HepG2 (cell line): ENCODE measurements around the gene DPH1. TPM values are rescaled to one million over a fixed set of nuclear protein-coding genes. Genes with fewer than 3 reads are reported as not detected.

ENCODE experiments used
- ATAC-seq: fragments of 200-7000 bp; cut with Tn5 transposase; 3 replicates; pipeline ENCODE4 v1.9.1; 2020; ENCODE audit warnings: mild to moderate bottlenecking, moderate library complexity
- BruUV-seq: library from RNA; stranded (reverse); fragments of 400-500 nt; replicated peaks from 2 replicates; lab custom pipeline; 2021; lab: Mats Ljungman, UMichigan
- CTCF ChIA-PET: fragments of 300-600 bp; formaldehyde crosslinking; extraction: SDS; loops from one replicate; lab custom pipeline; 2021; ENCODE audit warnings: low total read pairs, inconsistent platforms, low intra/inter-chr PET ratio; lab: Yijun Ruan, JAX
- POLR2A ChIA-PET: fragments of 350-600 bp; sonication (Branson Sonifier 250); formaldehyde crosslinking; loops from one replicate; lab custom pipeline; 2020; ENCODE audit warnings: antibody characterized with exemption, inconsistent platforms; lab: Yijun Ruan, JAX
- DNase-seq: peaks from one replicate; pipeline ENCODE4 v3.0.0-alpha.2; 2015; ENCODE audit warnings: low spot score
- FAIRE-seq: peaks from 3 replicates; lab custom pipeline; 2011; peaks lifted over from hg19 to GRCh38; lab: Jason Lieb, UNC
- H2AFZ ChIP-seq: one replicate; pipeline ENCODE4 v1.6.1; 2011; ENCODE audit warnings: low read length, inconsistent platforms
- H3K27ac ChIP-seq: fragments of 300-600 bp; 3 replicates; pipeline ENCODE4 v1.8.0; 2011; ENCODE audit warnings: mixed run types, mild to moderate bottlenecking, mixed read lengths, low read length, inconsistent platforms; ENCODE audit not compliant: insufficient read depth; ENCODE audit errors: extremely low read length
- H3K27me3 ChIP-seq, 2 experiments: fragments of 200-600 bp in 1 of 2; 2 replicates in 1 of 2; 3 replicates in 1 of 2; pipeline versions ENCODE4 v1.6.0 to v1.8.0; 2011; ENCODE audit warnings: low read length in 2 of 2, mild to moderate bottlenecking in 2 of 2, moderate library complexity in 2 of 2, inconsistent platforms in 1 of 2; ENCODE audit not compliant: insufficient read depth in 2 of 2, control insufficient read depth in 1 of 2
- H3K36me3 ChIP-seq, 2 experiments: fragments of 200-600 bp in 1 of 2; replicated peaks in 1 of 2; 2 replicates in 1 of 2; 3 replicates in 1 of 2; pipeline versions ENCODE4 v1.5.1 to v1.8.0; 2011; ENCODE audit warnings: low read length in 2 of 2, inconsistent platforms in 1 of 2; ENCODE audit not compliant: insufficient read depth in 2 of 2, control insufficient read depth in 1 of 2
- H3K4me1 ChIP-seq: 2 replicates; pipeline ENCODE4 v1.5.1; 2012; ENCODE audit warnings: low read length, inconsistent platforms; ENCODE audit not compliant: insufficient read depth
- H3K4me2 ChIP-seq: 2 replicates; pipeline ENCODE4 v1.6.0; 2011; ENCODE audit warnings: low read depth, low read length, inconsistent platforms
- H3K4me3 ChIP-seq, 3 experiments: fragments of 200-600 bp in 1 of 3; sonication (generic), shearing (Covaris generic) in 1 of 3; replicated peaks in 1 of 3; 2 replicates each; pipeline ENCODE4 v1.5.1; 2011 to 2016; ENCODE audit warnings: low read length in 3 of 3, inconsistent platforms in 2 of 3, low read depth in 2 of 3, mild to moderate bottlenecking in 2 of 3, control low read depth in 1 of 3, mixed read lengths in 1 of 3; ENCODE audit not compliant: insufficient read depth in 1 of 3
- H3K79me2 ChIP-seq: one replicate; pipeline ENCODE4 v1.6.1; 2011; ENCODE audit warnings: low read length, inconsistent platforms; ENCODE audit not compliant: insufficient read depth
- H3K9ac ChIP-seq: 2 replicates; pipeline ENCODE4 v1.6.0; 2011; ENCODE audit warnings: mild to moderate bottlenecking, low read depth, low read length, inconsistent platforms; ENCODE audit not compliant: insufficient read depth
- H3K9me3 ChIP-seq: 2 replicates; pipeline ENCODE4 v1.5.1; 2012; ENCODE audit warnings: mild to moderate bottlenecking, low read length
- H4K20me1 ChIP-seq: 2 replicates; pipeline ENCODE4 v1.6.0; 2011; ENCODE audit warnings: inconsistent platforms, mild to moderate bottlenecking, low read length, moderate library complexity; ENCODE audit not compliant: insufficient read depth
- ATF7 ChIP-seq, 2 experiments: fragments of 450-650 bp in 1 of 2; sonication (generic) in 1 of 2; formaldehyde crosslinking in 1 of 2; IDR thresholded peaks; 2 replicates each; pipeline versions ENCODE4 v1.4.0 to v1.6.1; 2016 to 2020; ENCODE audit warnings: antibody characterized with exemption in 1 of 2, mild to moderate bottlenecking in 1 of 2, missing genetic modification reagents in 1 of 2
- CREM ChIP-seq, 2 experiments: sonication (generic) in 1 of 2; formaldehyde crosslinking in 1 of 2; IDR thresholded peaks; 2 replicates each; pipeline versions ENCODE4 v1.4.0 to v1.6.1; 2016 to 2020; ENCODE audit warnings: antibody characterized with exemption in 1 of 2, mild to moderate bottlenecking in 1 of 2, missing genetic modification reagents in 1 of 2
- HOXA9 ChIP-seq: sonication (generic); formaldehyde crosslinking; IDR thresholded peaks from 2 replicates; pipeline ENCODE4 v1.8.1; 2022; ENCODE audit warnings: missing genetic modification reagents, mild to moderate bottlenecking, moderate library complexity, borderline replicate concordance
- IKZF5 ChIP-seq: IDR thresholded peaks from 2 replicates; pipeline ENCODE4 v1.6.1; 2018; ENCODE audit warnings: missing genetic modification reagents, mild to moderate bottlenecking, missing compliant biosample characterization
- ISL2 ChIP-seq: sonication (generic); formaldehyde crosslinking; IDR thresholded peaks from 2 replicates; pipeline ENCODE4 v1.5.0; 2020; ENCODE audit warnings: missing genetic modification reagents
- KLF9 ChIP-seq: IDR thresholded peaks from 2 replicates; pipeline ENCODE4 v1.6.1; 2016; ENCODE audit warnings: low read depth
- MYNN ChIP-seq: sonication (generic); formaldehyde crosslinking; IDR thresholded peaks from 2 replicates; pipeline ENCODE4 v1.4.0; 2020; ENCODE audit warnings: mild to moderate bottlenecking, low read depth, missing genetic modification reagents
- POLR2G ChIP-seq: fragments of 200-400 bp; formaldehyde crosslinking; IDR thresholded peaks from 2 replicates; pipeline ENCODE4 v1.6.1; 2018; ENCODE audit warnings: mild to moderate bottlenecking, low read depth, low read length, moderate library complexity
- RCOR2 ChIP-seq: IDR thresholded peaks from 2 replicates; pipeline ENCODE4 v1.6.1; 2016; ENCODE audit warnings: missing biosample characterization, missing genetic modification reagents
- SAP130 ChIP-seq: IDR thresholded peaks from 2 replicates; pipeline ENCODE4 v1.6.1; 2016; ENCODE audit warnings: low read depth
- ZBTB4 ChIP-seq: sonication (generic); formaldehyde crosslinking; IDR thresholded peaks from 2 replicates; pipeline ENCODE4 v1.4.0; 2020; ENCODE audit warnings: missing genetic modification reagents, mild to moderate bottlenecking, borderline replicate concordance
- ZBTB7B ChIP-seq: sonication (generic); formaldehyde crosslinking; IDR thresholded peaks from 2 replicates; pipeline ENCODE4 v1.4.0; 2020; ENCODE audit warnings: missing genetic modification reagents
- ZNF547 ChIP-seq: sonication (generic); formaldehyde crosslinking; IDR thresholded peaks from 2 replicates; pipeline ENCODE4 v1.5.1; 2020; ENCODE audit warnings: mild to moderate bottlenecking, missing genetic modification reagents
- WGBS: methylation state at CpG from one replicate; pipeline ENCODE4 v1.1.6; 2017; ENCODE audit warnings: low lambda C conversion rate; 5-methylcytosine and 5-hydroxymethylcytosine counted together
- in situ Hi-C: cut with HindIII; loops from 2 replicates; pipeline ENCODE4 v1.10.0; 2017; ENCODE audit warnings: low pct_unique_long_range_greater_than_20kb; ENCODE audit not compliant: extremely low pct_ligation_motif_present
- intact Hi-C: fragments of 100-400 bp; cut with micrococcal nuclease; formaldehyde crosslinking; loops from one replicate; pipeline ENCODE4 v1.10.0; 2022; ENCODE audit not compliant: unreplicated experiment
- polyA plus RNA-seq, 8 experiments: library from polyadenylated mRNA; depleted of rRNA in 3 of 8; stranded (reverse) in 7 of 8; unstranded in 1 of 8; fragments of >200 nt; fragmentation: Illumina TruSeq in 4 of 8; extraction: Trizol in 4 of 8; gene quantifications; 2 replicates each; pipeline versions ENCODE4 v1.2.1 to v1.2.3, GENCODE V29; 2011 to 2016; ENCODE audit warnings: low read depth in 4 of 8, missing spikeins in 1 of 8, mixed read lengths in 1 of 8; ENCODE audit not compliant: insufficient read depth in 1 of 8
- total RNA-seq, 5 experiments: library from RNA; depleted of rRNA; stranded (reverse); fragments of >200 nt; fragmentation: Illumina TruSeq; extraction: Trizol; gene quantifications; 2 replicates each; pipeline ENCODE4 v1.2.3, GENCODE V29; 2016; ENCODE audit warnings: low read depth in 1 of 5

DPH1 gene
- total and polyA plus RNA-seq, 2 of the 13 experiments (the other 11 are each of a cell fraction or from before 2014, with no cell fraction given), result 25.3 to 42.8 TPM

- Histone ChIP-seq H3K9ac (no peak overlapping the region), H3K4me1 (peaks cover 38% of the 10 kb centered on the region), H3K27ac (no peak overlapping the region), H3K9me3 (no peaks in the 10 kb centered on the region), H2AFZ (no peak overlapping the region), H4K20me1 (no peaks in the 10 kb centered on the region), H3K36me3 (peaks cover 14 to 25% of the 10 kb centered on the region in 2 experiments), H3K27me3 (no peaks in the 10 kb centered on the region), H3K79me2 (no peaks in the 10 kb centered on the region), H3K4me2 (no peak overlapping the region), H3K4me3 (no peak overlapping the region)
- no peak for TF ChIP-seq ZBTB4 (CRISPR knock-in tag)
- no peak for TF ChIP-seq POLR2G
- TF ChIP-seq CREM (IDR thresholded peaks at IDR 0.05), result no peak
- TF ChIP-seq CREM (CRISPR knock-in tag; IDR thresholded peaks at IDR 0.05), result no peak
- no peak for TF ChIP-seq HOXA9 (CRISPR knock-in tag)
- no peak for TF ChIP-seq ZBTB7B (CRISPR knock-in tag)
- TF ChIP-seq KLF9 (CRISPR knock-in tag), result no peak
- TF ChIP-seq RCOR2 (CRISPR knock-in tag), result no peak
- TF ChIP-seq ISL2 (CRISPR knock-in tag), result no peak
- no peak for TF ChIP-seq SAP130 (CRISPR knock-in tag)
- no peak for TF ChIP-seq ZNF547
- no peak for TF ChIP-seq ATF7 (IDR thresholded peaks at IDR 0.05)
- TF ChIP-seq ATF7 (CRISPR knock-in tag; IDR thresholded peaks at IDR 0.05), result no peak
- TF ChIP-seq IKZF5 (CRISPR knock-in tag), result no peak
- TF ChIP-seq MYNN (CRISPR knock-in tag), result no peak
- ATAC-seq, result no peak
- no peak for FAIRE-seq
- intact Hi-C loops (no loop called here), in situ Hi-C loops (no loop called here)
- CTCF ChIA-PET, result no interaction called here
- WGBS, result 88% methylated on average over 5 of the region's 5 CpGs
- BruUV-seq, result no TSS peak
- POLR2A ChIA-PET, result no interaction called here
- no peak for DNase-seq
These were observed 34.2 kb downstream of the DPH1 start for GRCh38 chr17:2064147-2064489.
